ENCODE data around the gene CD36. TPM values are rescaled to one million over a fixed set of nuclear protein-coding genes. Genes with fewer than 3 reads are reported as not detected.

CD36 gene
- total and polyA plus RNA-seq, 2 experiments from 2014 or later, result 0.40 to 1.8 TPM

GRCh38 chr7:80600046-80600445 is 38.4 kb upstream of the CD36 start:
- Mint-ChIP-seq H3K4me1 (no peaks in the 10 kb centered on the region), H3K27ac (no peak overlapping the region), H3K4me3 (no peak overlapping the region), H3K36me3 (ENCODE audit: low read depth) (no peaks in the 10 kb centered on the region), H3K9me3 (no peaks in the 10 kb centered on the region), H3K27me3 (ENCODE audit: insufficient read depth, low read depth, poor library complexity) (no peaks in the 10 kb centered on the region)
- Histone ChIP-seq H3K4me3 (no peak overlapping the region), H3K9me2 (ENCODE audit: insufficient read depth) (no peaks in the 10 kb centered on the region), H3K79me2 (replicated peaks; ENCODE audit: insufficient read depth) (no peaks in the 10 kb centered on the region), H3K27ac (ENCODE audit: low read depth) (no peak overlapping the region), H3K36me3 (ENCODE audit: insufficient read depth) (no peaks in the 10 kb centered on the region), H3K4me1 (ENCODE audit: insufficient read depth) (no peaks in the 10 kb centered on the region), H3K4me2 (no peak overlapping the region), H3K27me3 (ENCODE audit: insufficient read depth) (no peaks in the 10 kb centered on the region), H2AFZ (no peak overlapping the region), H3F3A (replicated peaks; ENCODE audit: low read depth) (no peaks in the 10 kb centered on the region), H4K20me1 (replicated peaks; ENCODE audit: insufficient read depth) (no peaks in the 10 kb centered on the region)
- no peak for ATAC-seq
- TF ChIP-seq, protein P1, sequence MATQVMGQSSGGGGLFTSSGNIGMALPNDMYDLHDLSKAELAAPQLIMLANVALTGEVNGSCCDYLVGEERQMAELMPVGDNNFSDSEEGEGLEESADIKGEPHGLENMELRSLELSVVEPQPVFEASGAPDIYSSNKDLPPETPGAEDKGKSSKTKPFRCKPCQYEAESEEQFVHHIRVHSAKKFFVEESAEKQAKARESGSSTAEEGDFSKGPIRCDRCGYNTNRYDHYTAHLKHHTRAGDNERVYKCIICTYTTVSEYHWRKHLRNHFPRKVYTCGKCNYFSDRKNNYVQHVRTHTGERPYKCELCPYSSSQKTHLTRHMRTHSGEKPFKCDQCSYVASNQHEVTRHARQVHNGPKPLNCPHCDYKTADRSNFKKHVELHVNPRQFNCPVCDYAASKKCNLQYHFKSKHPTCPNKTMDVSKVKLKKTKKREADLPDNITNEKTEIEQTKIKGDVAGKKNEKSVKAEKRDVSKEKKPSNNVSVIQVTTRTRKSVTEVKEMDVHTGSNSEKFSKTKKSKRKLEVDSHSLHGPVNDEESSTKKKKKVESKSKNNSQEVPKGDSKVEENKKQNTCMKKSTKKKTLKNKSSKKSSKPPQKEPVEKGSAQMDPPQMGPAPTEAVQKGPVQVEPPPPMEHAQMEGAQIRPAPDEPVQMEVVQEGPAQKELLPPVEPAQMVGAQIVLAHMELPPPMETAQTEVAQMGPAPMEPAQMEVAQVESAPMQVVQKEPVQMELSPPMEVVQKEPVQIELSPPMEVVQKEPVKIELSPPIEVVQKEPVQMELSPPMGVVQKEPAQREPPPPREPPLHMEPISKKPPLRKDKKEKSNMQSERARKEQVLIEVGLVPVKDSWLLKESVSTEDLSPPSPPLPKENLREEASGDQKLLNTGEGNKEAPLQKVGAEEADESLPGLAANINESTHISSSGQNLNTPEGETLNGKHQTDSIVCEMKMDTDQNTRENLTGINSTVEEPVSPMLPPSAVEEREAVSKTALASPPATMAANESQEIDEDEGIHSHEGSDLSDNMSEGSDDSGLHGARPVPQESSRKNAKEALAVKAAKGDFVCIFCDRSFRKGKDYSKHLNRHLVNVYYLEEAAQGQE (IDR thresholded peaks at IDR 0.05; ENCODE audit: unreplicated experiment), result no peak
- TF ChIP-seq, protein P2, sequence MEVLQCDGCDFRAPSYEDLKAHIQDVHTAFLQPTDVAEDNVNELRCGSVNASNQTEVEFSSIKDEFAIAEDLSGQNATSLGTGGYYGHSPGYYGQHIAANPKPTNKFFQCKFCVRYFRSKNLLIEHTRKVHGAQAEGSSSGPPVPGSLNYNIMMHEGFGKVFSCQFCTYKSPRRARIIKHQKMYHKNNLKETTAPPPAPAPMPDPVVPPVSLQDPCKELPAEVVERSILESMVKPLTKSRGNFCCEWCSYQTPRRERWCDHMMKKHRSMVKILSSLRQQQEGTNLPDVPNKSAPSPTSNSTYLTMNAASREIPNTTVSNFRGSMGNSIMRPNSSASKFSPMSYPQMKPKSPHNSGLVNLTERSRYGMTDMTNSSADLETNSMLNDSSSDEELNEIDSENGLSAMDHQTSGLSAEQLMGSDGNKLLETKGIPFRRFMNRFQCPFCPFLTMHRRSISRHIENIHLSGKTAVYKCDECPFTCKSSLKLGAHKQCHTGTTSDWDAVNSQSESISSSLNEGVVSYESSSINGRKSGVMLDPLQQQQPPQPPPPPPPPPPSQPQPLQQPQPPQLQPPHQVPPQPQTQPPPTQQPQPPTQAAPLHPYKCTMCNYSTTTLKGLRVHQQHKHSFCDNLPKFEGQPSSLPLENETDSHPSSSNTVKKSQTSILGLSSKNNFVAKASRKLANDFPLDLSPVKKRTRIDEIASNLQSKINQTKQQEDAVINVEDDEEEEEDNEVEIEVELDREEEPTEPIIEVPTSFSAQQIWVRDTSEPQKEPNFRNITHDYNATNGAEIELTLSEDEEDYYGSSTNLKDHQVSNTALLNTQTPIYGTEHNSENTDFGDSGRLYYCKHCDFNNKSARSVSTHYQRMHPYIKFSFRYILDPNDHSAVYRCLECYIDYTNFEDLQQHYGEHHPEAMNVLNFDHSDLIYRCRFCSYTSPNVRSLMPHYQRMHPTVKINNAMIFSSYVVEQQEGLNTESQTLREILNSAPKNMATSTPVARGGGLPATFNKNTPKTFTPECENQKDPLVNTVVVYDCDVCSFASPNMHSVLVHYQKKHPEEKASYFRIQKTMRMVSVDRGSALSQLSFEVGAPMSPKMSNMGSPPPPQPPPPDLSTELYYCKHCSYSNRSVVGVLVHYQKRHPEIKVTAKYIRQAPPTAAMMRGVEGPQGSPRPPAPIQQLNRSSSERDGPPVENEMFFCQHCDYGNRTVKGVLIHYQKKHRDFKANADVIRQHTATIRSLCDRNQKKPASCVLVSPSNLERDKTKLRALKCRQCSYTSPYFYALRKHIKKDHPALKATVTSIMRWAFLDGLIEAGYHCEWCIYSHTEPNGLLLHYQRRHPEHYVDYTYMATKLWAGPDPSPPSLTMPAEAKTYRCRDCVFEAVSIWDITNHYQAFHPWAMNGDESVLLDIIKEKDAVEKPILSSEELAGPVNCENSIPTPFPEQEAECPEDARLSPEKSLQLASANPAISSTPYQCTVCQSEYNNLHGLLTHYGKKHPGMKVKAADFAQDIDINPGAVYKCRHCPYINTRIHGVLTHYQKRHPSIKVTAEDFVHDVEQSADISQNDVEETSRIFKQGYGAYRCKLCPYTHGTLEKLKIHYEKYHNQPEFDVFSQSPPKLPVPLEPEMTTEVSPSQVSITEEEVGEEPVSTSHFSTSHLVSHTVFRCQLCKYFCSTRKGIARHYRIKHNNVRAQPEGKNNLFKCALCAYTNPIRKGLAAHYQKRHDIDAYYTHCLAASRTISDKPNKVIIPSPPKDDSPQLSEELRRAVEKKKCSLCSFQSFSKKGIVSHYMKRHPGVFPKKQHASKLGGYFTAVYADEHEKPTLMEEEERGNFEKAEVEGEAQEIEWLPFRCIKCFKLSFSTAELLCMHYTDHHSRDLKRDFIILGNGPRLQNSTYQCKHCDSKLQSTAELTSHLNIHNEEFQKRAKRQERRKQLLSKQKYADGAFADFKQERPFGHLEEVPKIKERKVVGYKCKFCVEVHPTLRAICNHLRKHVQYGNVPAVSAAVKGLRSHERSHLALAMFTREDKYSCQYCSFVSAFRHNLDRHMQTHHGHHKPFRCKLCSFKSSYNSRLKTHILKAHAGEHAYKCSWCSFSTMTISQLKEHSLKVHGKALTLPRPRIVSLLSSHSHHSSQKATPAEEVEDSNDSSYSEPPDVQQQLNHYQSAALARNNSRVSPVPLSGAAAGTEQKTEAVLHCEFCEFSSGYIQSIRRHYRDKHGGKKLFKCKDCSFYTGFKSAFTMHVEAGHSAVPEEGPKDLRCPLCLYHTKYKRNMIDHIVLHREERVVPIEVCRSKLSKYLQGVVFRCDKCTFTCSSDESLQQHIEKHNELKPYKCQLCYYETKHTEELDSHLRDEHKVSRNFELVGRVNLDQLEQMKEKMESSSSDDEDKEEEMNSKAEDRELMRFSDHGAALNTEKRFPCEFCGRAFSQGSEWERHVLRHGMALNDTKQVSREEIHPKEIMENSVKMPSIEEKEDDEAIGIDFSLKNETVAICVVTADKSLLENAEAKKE (CRISPR knock-in tag; IDR thresholded peaks at IDR 0.05), result no peak
- TF ChIP-seq STAT1 (IDR thresholded peaks at IDR 0.05; ENCODE audit: unreplicated experiment), result no peak
- TF ChIP-seq, protein P3, sequence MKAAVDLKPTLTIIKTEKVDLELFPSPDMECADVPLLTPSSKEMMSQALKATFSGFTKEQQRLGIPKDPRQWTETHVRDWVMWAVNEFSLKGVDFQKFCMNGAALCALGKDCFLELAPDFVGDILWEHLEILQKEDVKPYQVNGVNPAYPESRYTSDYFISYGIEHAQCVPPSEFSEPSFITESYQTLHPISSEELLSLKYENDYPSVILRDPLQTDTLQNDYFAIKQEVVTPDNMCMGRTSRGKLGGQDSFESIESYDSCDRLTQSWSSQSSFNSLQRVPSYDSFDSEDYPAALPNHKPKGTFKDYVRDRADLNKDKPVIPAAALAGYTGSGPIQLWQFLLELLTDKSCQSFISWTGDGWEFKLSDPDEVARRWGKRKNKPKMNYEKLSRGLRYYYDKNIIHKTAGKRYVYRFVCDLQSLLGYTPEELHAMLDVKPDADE (IDR thresholded peaks at IDR 0.05), result no peak
- no peak for TF ChIP-seq ZNF331 (CRISPR knock-in tag; IDR thresholded peaks at IDR 0.05; ENCODE audit: low read depth)
- no peak for TF ChIP-seq ZNF114 (CRISPR knock-in tag; IDR thresholded peaks at IDR 0.05)
- no peak for TF ChIP-seq EZH2 (IDR thresholded peaks at IDR 0.05; ENCODE audit: low read depth, unreplicated experiment)
- TF ChIP-seq NANOG (IDR thresholded peaks at IDR 0.05; ENCODE audit: borderline replicate concordance), result no peak
- TF ChIP-seq CREB1 (CRISPR knock-in tag; IDR thresholded peaks at IDR 0.05; ENCODE audit: low read depth), result no peak
- TF ChIP-seq, protein P4, sequence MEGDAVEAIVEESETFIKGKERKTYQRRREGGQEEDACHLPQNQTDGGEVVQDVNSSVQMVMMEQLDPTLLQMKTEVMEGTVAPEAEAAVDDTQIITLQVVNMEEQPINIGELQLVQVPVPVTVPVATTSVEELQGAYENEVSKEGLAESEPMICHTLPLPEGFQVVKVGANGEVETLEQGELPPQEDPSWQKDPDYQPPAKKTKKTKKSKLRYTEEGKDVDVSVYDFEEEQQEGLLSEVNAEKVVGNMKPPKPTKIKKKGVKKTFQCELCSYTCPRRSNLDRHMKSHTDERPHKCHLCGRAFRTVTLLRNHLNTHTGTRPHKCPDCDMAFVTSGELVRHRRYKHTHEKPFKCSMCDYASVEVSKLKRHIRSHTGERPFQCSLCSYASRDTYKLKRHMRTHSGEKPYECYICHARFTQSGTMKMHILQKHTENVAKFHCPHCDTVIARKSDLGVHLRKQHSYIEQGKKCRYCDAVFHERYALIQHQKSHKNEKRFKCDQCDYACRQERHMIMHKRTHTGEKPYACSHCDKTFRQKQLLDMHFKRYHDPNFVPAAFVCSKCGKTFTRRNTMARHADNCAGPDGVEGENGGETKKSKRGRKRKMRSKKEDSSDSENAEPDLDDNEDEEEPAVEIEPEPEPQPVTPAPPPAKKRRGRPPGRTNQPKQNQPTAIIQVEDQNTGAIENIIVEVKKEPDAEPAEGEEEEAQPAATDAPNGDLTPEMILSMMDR (conservative IDR thresholded peaks at IDR 0.05; ENCODE audit: low read depth in 2 of 2), result no peak
- TF ChIP-seq JUNB (IDR thresholded peaks at IDR 0.05; ENCODE audit: unreplicated experiment), result no peak
- no peak for TF ChIP-seq EZH2phosphoT487 (IDR thresholded peaks at IDR 0.05; ENCODE audit: unreplicated experiment)
- no peak for TF ChIP-seq POLR2AphosphoS5 (IDR thresholded peaks at IDR 0.05; ENCODE audit: low read depth)
- no peak for DNase-seq (ENCODE audit: low spot score)
